Activated CD4-positive, alpha-beta T cell treated with anti-CD3 and anti-CD28 coated beads, Interleukin-2, Interleukin-6, amounts not matched to agents 100 ng/mL and 50 ng/mL, durations not matched to agents 16 hours and 8 hours (primary cell): ENCODE measurements around the gene SLC17A5.
"Not testable (repeated sequence)": the region's sequence is repeated elsewhere in the genome, so short reads cannot be mapped to it uniquely, and the experiment has no call there.

Experiments used
- DNase-seq: peaks from one replicate; pipeline ENCODE4 v3.0.0-alpha.2; 2020

Gene SLC17A5

DNA sequence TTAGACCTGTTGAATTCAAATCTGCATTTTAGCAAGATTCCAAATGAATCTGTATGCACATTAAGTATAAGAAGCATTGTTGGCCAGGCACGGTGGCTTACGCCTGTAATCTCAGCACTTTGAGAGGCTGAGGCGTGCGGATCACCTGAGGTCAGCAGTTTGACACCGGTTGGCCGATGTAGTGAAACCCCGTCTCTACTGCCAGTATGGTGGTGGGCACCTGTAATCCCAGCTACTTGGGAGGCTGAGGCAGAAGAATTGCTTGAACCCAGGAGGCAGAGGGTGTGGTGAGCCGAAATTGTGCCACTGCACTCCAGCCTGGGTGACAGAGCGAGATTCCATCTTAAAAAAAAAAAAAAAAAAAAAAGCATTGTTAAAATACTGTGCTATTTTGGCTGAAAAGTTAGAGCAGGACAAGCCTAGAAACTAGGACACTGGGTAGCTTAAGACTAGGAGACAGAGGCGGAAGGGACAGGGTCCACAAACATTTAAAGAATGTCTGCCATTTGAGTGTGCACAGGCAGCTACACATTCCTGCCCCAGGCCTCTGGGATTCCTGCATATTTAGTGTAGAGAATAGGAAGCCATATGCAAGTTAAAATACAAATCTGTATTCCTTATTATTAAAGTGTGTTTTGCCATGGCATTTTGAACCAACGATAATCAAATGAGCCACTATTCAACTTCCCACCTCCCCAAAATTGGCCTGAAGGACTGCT is 87.9 kb downstream of the SLC17A5 start:
- DNase-seq, result no peak

GRCh38 chr6:73564578-73565345 is 89.0 kb downstream of the SLC17A5 start:
- DNase-seq, result no peak

DNA sequence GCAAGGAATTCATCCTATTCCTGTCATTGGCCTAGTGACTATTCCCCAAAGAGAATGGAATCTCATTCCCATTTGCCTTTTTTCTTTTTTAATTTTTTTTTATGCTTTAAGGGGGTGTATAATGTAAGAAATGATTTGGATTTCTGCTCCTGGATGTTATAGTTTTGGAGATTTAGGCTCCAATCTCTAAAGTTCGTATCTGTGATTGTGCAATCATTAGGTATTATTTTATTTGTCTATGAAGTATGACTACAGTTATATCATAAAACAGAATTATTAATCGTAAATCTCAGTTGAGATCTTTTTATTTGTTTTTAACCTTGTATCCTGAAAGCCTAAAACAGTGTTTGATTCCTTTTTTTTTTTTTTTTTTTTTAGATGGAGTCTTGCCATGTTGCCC is 91.2 kb downstream of the SLC17A5 start:
- no peak for DNase-seq

DNA sequence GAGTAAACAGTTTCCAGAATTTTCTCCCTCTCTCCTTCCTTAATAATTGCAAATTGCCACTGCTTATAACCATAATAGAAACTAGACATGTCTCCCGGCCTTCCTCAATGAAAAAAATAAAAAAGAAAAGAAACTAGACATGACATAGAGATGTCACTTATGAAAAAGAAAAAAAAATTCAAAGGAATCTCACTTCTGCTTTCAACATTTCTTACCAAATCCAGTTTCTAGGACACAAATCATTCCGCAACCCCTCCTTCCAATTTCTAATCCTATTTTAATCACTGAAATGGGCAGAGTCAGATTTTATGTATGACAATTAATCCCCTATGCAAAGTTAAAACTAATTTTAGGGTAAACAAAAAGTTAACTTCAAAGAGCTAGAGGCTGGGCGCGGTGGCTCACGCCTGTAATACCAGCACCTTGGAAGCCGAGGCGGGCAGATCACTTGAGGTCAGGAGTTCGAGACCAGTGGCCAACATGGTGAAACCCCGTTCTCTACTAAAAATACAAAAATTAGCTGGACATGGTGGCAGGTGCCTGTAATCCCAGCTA is 92.9 kb downstream of the SLC17A5 start:
- no peak for DNase-seq

GRCh38 chr6:73560182-73560732 is 93.5 kb downstream of the SLC17A5 start:
- no peak for DNase-seq

GRCh38 chr6:73559399-73559794 is 94.4 kb downstream of the SLC17A5 start:
- not testable (repeated sequence) for DNase-seq

- DNase-seq, result no peak
Measured at GRCh38 chr6:73558624-73559398, 95.0 kb downstream of the SLC17A5 start.

DNA sequence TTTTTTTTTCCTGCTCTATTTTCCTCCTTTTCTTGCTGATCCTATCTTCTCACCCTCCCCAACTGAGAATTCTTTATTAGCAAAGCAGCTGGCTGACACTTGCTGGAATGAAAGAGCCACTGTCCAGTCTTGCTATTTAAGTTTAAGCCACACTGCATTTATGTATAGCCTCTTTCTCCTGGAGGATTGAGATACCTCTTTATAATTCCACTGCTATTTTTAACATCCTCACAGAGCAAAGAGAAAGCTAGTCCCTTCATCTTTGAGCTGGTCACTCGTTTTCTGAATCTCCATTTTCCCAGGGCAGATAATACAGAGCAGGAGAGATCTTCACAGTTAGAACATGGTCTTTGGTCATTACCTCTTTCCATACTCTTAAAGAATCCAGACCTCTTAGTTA is 97.0 kb downstream of the SLC17A5 start:
- no peak for DNase-seq

DNA sequence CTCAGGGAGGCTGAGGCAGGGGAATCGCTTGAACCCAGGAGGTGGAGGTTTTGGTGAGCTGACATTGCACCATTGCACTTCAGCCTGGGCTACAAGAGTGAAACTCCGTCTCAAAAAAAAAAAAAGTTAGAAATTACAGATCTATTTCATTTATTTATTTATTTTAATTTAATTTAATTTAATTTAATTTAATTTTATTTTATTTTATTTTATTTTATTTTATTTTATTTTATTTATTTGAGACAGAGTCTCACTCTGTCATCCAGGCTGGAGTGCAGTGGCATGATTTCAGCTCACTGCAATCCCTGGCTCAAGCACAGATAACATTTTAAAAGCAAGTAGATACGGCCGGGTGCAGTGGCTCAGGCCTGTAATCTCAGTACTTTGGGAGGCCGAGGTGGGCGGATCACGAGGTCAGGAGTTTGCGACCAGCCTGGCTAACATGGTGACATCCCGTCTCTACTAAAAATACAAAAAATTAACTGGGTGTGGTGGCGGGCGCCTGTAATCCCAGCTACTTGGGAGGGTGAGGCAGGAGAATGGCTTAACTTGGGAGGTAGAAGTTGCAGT is 98.3 kb downstream of the SLC17A5 start:
- not testable (repeated sequence) for DNase-seq

DNA sequence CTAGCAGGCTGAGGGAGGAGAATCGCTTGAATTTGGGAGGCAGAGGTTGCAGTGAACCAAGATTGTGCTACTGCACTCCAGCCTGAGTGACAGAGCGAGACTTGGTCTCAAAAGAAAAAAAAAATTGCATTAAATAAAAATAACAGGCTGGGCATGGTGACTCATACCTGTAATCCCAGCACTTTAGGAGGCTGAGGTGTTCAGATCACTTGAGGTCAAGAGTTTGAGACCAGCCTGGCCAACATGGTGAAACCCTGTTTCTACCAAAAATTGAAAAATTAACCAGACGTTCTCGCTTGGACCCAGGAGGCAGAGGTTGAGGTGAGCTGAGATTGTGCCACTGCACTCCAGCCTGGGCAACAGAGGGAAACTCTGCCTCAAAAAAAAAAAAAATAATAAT is 102.7 kb downstream of the SLC17A5 start:
- DNase-seq, result not testable (repeated sequence)

DNA sequence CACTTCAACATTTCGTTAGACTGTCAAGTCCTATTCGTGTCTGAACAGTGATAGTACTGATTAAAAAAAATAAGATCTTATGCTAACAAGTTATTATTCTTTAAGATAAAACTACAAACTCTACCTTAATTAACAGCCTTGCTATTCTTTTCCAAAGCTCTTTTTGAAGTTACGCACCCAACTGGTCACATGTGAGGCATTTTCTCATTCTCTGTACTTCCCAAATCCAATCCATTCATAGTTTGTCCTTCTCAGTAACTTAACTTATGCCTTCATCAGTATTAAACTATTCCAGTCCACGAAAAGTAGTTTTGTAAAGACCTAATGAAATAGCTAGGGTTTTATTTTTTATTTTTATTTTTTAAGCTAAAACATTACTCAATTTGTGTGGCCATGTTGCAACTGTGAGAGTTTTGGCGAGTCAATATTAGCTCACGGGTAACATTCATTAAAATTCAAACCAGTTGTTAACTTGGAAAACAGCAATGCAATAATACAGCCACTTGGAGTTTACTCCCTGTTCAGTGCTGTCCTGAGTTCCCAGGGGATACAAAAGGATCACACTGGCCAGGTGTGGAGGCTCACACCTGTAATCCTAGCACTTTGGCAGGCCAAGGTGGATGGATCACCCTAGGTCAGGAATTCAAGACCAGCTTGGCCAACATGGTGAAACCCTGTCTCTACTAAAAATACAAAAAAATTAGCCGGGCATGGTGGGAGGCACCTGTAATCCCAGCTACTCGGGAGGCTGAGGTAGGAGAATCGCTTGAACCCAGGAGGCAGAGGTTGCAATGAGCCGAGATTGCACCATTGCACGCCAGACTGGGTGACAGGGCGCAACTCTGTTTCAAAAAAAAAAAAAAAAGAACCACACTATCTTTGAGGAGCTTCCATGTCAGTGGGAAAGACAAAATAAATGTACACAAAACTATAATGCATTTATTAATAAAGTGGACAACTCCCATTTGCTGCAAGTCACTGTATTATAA is 105.0 kb downstream of the SLC17A5 start:
- DNase-seq, result no peak

DNA sequence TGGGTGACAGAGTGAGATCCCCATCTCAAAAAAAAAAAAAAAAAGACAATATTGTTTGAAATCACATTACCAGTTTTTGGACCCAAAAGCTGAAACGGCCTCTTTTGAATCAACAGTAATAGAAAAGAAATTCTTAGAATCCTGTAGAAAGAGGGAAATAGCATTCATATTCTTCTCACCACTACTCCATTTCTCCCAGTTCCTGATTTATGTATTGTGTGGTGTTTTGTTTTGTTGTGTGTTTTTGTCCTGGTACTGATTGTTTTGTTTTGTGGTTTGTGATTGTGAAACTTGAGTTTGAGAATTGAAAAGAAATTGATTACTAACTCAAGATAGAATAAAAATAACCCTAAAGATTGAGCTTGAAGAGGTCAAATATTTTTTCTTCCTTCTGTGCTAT is 106.8 kb downstream of the SLC17A5 start:
- no peak for DNase-seq
